WTC11 (cell line): ENCODE data around the gene FAM169A. TPM values are rescaled to one million over a fixed set of nuclear protein-coding genes. Genes with fewer than 3 reads are reported as not detected.

Experiments
- ATAC-seq: fragments of 200-7000 bp; cut with Tn5 transposase; 2 replicates; pipeline ENCODE4 v1.10.0; 2021; ENCODE audit warnings: mild to moderate bottlenecking, moderate library complexity
- CTCF ChIA-PET: fragments of 300-600 bp; sonication (Branson Sonifier 250); formaldehyde crosslinking; loops from one replicate; lab custom pipeline; 2021; ENCODE audit warnings: antibody characterized with exemption; lab: Charles Lee
- POLR2A ChIA-PET: fragments of 350-600 bp; sonication (Branson Sonifier 250); formaldehyde crosslinking; loops from one replicate; lab custom pipeline; 2021; ENCODE audit warnings: antibody characterized with exemption; lab: Charles Lee
- DNase-seq: peaks from one replicate; pipeline ENCODE4 v3.0.0; 2021; ENCODE audit warnings: low spot score
- H3K27ac Mint-ChIP-seq: 2 replicates; pipeline ENCODE4 v1.8.0; 2021; ENCODE audit warnings: mixed read lengths
- H3K27me3 Mint-ChIP-seq: 2 replicates; pipeline ENCODE4 v1.8.0; 2021; ENCODE audit warnings: low read depth, mild to moderate bottlenecking, moderate library complexity, mixed read lengths
- H3K36me3 Mint-ChIP-seq: 2 replicates; pipeline ENCODE4 v1.8.0; 2021; ENCODE audit warnings: mixed read lengths
- H3K4me1 Mint-ChIP-seq: 2 replicates; pipeline ENCODE4 v1.8.0; 2022; ENCODE audit warnings: mixed read lengths
- H3K4me3 Mint-ChIP-seq: 2 replicates; pipeline ENCODE4 v1.8.0; 2021; ENCODE audit warnings: mild to moderate bottlenecking, moderate library complexity, mixed read lengths
- H3K9me3 Mint-ChIP-seq: 2 replicates; pipeline ENCODE4 v1.8.0; 2021; ENCODE audit warnings: mixed read lengths
- ATF2 ChIP-seq: sonication (generic); formaldehyde crosslinking; IDR thresholded peaks from 2 replicates; pipeline ENCODE4 v1.8.1; 2022; ENCODE audit warnings: low read depth, missing genetic modification reagents, borderline replicate concordance
- CTCF ChIP-seq: fragments of 200-600 bp; IDR thresholded peaks from 2 replicates; pipeline ENCODE4 v1.8.0; 2022; ENCODE audit warnings: antibody characterized with exemption
- ESRRA ChIP-seq: sonication (generic); formaldehyde crosslinking; IDR thresholded peaks from 2 replicates; pipeline ENCODE4 v1.8.1; 2022; ENCODE audit warnings: mild to moderate bottlenecking, missing genetic modification reagents, borderline replicate concordance
- ETV6 ChIP-seq: sonication (generic); formaldehyde crosslinking; IDR thresholded peaks from 2 replicates; pipeline ENCODE4 v1.8.1; 2022; ENCODE audit warnings: mild to moderate bottlenecking, missing genetic modification reagents
- GABPB1 ChIP-seq: sonication (generic); formaldehyde crosslinking; IDR thresholded peaks from 2 replicates; pipeline ENCODE4 v1.8.1; 2023; ENCODE audit warnings: mild to moderate bottlenecking, missing genetic modification reagents
- HMGA2 ChIP-seq: fragments of 250-450 bp; sonication (Bioruptor Pico); IDR thresholded peaks from 2 replicates; pipeline ENCODE4 v1.4.0; 2021; ENCODE audit warnings: mild to moderate bottlenecking, moderate library complexity
- IRF1 ChIP-seq: sonication (generic); formaldehyde crosslinking; IDR thresholded peaks from 2 replicates; pipeline ENCODE4 v1.8.0; 2023; ENCODE audit warnings: missing genetic modification reagents
- IRF2 ChIP-seq: sonication (generic); formaldehyde crosslinking; IDR thresholded peaks from 2 replicates; pipeline ENCODE4 v1.8.0; 2022; ENCODE audit warnings: low read depth, missing genetic modification reagents, borderline replicate concordance
- JUN ChIP-seq: sonication (generic); formaldehyde crosslinking; IDR thresholded peaks from 2 replicates; pipeline ENCODE4 v1.8.0; 2023; ENCODE audit warnings: mild to moderate bottlenecking, missing genetic modification reagents
- KAT7 ChIP-seq: sonication (generic); formaldehyde crosslinking; IDR thresholded peaks from 2 replicates; pipeline ENCODE4 v1.8.1; 2023; ENCODE audit warnings: missing genetic modification reagents, mild to moderate bottlenecking, borderline replicate concordance
- OVOL2 ChIP-seq: fragments of 250-450 bp; sonication (Bioruptor Pico); IDR thresholded peaks from 2 replicates; pipeline ENCODE4 v1.9.0; 2021; ENCODE audit warnings: mild to moderate bottlenecking, borderline replicate concordance
- PREB ChIP-seq: sonication (generic); formaldehyde crosslinking; IDR thresholded peaks from 2 replicates; pipeline ENCODE4 v1.8.1; 2022; ENCODE audit warnings: mild to moderate bottlenecking, missing genetic modification reagents, moderate library complexity, borderline replicate concordance
- RELA ChIP-seq: sonication (generic); formaldehyde crosslinking; IDR thresholded peaks from 2 replicates; pipeline ENCODE4 v1.8.1; 2022; ENCODE audit warnings: missing genetic modification reagents, mild to moderate bottlenecking, borderline replicate concordance
- SMAD3 ChIP-seq: sonication (generic); formaldehyde crosslinking; IDR thresholded peaks from 2 replicates; pipeline ENCODE4 v1.8.0; 2022; ENCODE audit warnings: missing genetic modification reagents, mild to moderate bottlenecking, borderline replicate concordance
- TP53 ChIP-seq: sonication (generic); formaldehyde crosslinking; IDR thresholded peaks from 2 replicates; pipeline ENCODE4 v1.8.1; 2023; ENCODE audit warnings: mild to moderate bottlenecking, missing genetic modification reagents
- ZNF121 ChIP-seq: sonication (generic); formaldehyde crosslinking; IDR thresholded peaks from 2 replicates; pipeline ENCODE4 v1.8.0; 2023; ENCODE audit warnings: missing genetic modification reagents
- ZNF219 ChIP-seq: sonication (generic); formaldehyde crosslinking; IDR thresholded peaks from 2 replicates; pipeline ENCODE4 v1.8.0; 2023; ENCODE audit warnings: missing genetic modification reagents, mild to moderate bottlenecking, borderline replicate concordance
- ZNF532 ChIP-seq: fragments of 250-450 bp; sonication (Bioruptor Pico); IDR thresholded peaks from 2 replicates; pipeline ENCODE4 v1.9.0; 2021; ENCODE audit warnings: mild to moderate bottlenecking, borderline replicate concordance
- total RNA-seq: library from RNA; stranded (reverse); gene quantifications from 3 replicates; pipeline ENCODE4 v1.2.3, GENCODE V29; 2021

The FAM169A gene
- total RNA-seq, 1 experiment from 2014 or later: 69.1 TPM

- TF ChIP-seq CTCF (no peak), GABPB1 (CRISPR knock-in tag) (no peak), IRF2 (CRISPR knock-in tag) (no peak), ZNF121 (no peak), SMAD3 (CRISPR knock-in tag) (no peak), ZNF219 (no peak), JUN (CRISPR knock-in tag) (no peak), ZNF532 (CRISPR knock-in tag) (no peak), IRF1 (CRISPR knock-in tag) (no peak), ETV6 (CRISPR knock-in tag) (no peak)
- TF ChIP-seq, all 79 proteins: peak for 0
Observed at GRCh38 chr5:74894351-74894750, 28.2 kb upstream of the FAM169A start (continued).

GRCh38 chr5:74892921-74893320 lies 26.7 kb upstream of the FAM169A start:
- Mint-ChIP-seq H3K36me3 (peaks cover 8% of the 10 kb centered on the region), H3K27me3 (no peaks in the 10 kb centered on the region; the same call in 1 of the 2 replicates), H3K4me3 (no peak overlapping the region), H3K4me1 (peaks cover 24% of the 10 kb centered on the region), H3K9me3 (peaks cover 22% of the 10 kb centered on the region), H3K27ac (no peak overlapping the region)
- TF ChIP-seq ESRRA: no peak
- TF ChIP-seq PREB (CRISPR knock-in tag): no peak
- no peak for TF ChIP-seq ATF2
- DNase-seq (no peak), ATAC-seq (no peak)
- CTCF ChIA-PET: interaction anchor here (1.4 kb wide), 1 partner anchor 45 kb away, joined by 3 read pairs; no protein-coding TSS in a partner anchor
- POLR2A ChIA-PET: no interaction called here

- DNase-seq (no peak), ATAC-seq (peak; percentile 56)
- H3K9me3 Mint-ChIP-seq: peaks cover 13% of the 10 kb centered on the region
- H3K4me3 Mint-ChIP-seq: no peak overlapping the region
- ChIA-PET POLR2A (no interaction called here), CTCF (no interaction called here)
- TF ChIP-seq IRF2 (CRISPR knock-in tag) (no peak), OVOL2 (no peak), KAT7 (CRISPR knock-in tag) (no peak), ESRRA (no peak), ZNF219 (no peak), GABPB1 (CRISPR knock-in tag) (no peak), RELA (CRISPR knock-in tag) (no peak), TP53 (CRISPR knock-in tag) (no peak), HMGA2 (CRISPR knock-in tag) (no peak)
- peaks cover 6% of the 10 kb centered on the region for H3K36me3 Mint-ChIP-seq
- peak overlapping the region; percentile 31; the same call in 1 of the 2 replicates for H3K27ac Mint-ChIP-seq
- no peaks in the 10 kb centered on the region; the same call in 1 of the 2 replicates for H3K27me3 Mint-ChIP-seq
- peaks cover 27% of the 10 kb centered on the region for H3K4me1 Mint-ChIP-seq
Observed at GRCh38 chr5:74889523-74890105, 23.4 kb upstream of the FAM169A start.
